ENCODE results near the gene RPL7A. TPM values are rescaled to one million over a fixed set of nuclear protein-coding genes. Genes with fewer than 3 reads are reported as not detected.

The RPL7A gene
- total RNA-seq, 1 experiment from 2014 or later, result 2,895 TPM

GRCh38 chr9:133384736-133385321 lies 36.8 kb downstream of the RPL7A start:
- no peak for TF ChIP-seq CTCF (conservative IDR thresholded peaks at IDR 0.05)
- H3K36me3 Mint-ChIP-seq (ENCODE audit: insufficient read depth in 1 of 3, low read depth in 3 of 3), result no peaks in the 10 kb centered on the region
- H2BK5ac ChIP-seq (ENCODE audit: insufficient read length, low read length), result no peak overlapping the region
- no peaks in the 10 kb centered on the region for H3K4me1 ChIP-seq (ENCODE audit: insufficient read depth, low read length)
- no peak overlapping the region for H3T11ph ChIP-seq (ENCODE audit: low read length)
- H3K18ac ChIP-seq (ENCODE audit: insufficient read length, low read depth, low read length), result no peak overlapping the region
- no peak overlapping the region for H3K4ac ChIP-seq (ENCODE audit: low read depth, low read length)
- no peak overlapping the region for H3K4me2 ChIP-seq (ENCODE audit: insufficient read depth, insufficient read length, low read length)
- no peak overlapping the region for H2BK12ac ChIP-seq (ENCODE audit: insufficient read length, low read depth, low read length)
- no peak overlapping the region for H3K4me3 Mint-ChIP-seq
- no peak overlapping the region; the same call in 1 of the 2 replicates for H3K14ac ChIP-seq (ENCODE audit: insufficient read depth, low read length)
- no peak overlapping the region for H2AFZ ChIP-seq (ENCODE audit: low read length)
- H3K9me3 Mint-ChIP-seq, result peaks cover 2 to 3% of the 10 kb centered on the region in 2 experiments; a peak in 4 of 5 replicates
- no peak overlapping the region for H2AK5ac ChIP-seq (ENCODE audit: insufficient read length, low read length)
- H2BK20ac ChIP-seq (ENCODE audit: low read depth, low read length, poor library complexity, severe bottlenecking), result no peak overlapping the region
- no peak overlapping the region for H3K9ac ChIP-seq (ENCODE audit: extremely low read depth, insufficient read length, low read length)
- no peak overlapping the region for H3K23ac ChIP-seq (ENCODE audit: insufficient read length, low read depth, low read length)
- no peak for DNase-seq
- H4K91ac ChIP-seq (ENCODE audit: insufficient read length, low read depth, low read length), result no peak overlapping the region
- no peak overlapping the region for H2BK15ac ChIP-seq (ENCODE audit: low read depth, low read length)
- H3K79me2 ChIP-seq (ENCODE audit: insufficient read depth, low read length), result no peaks in the 10 kb centered on the region
- H3K4me1 Mint-ChIP-seq, result no peaks in the 10 kb centered on the region
- H4K5ac ChIP-seq (ENCODE audit: insufficient read length, low read depth, low read length), result no peak overlapping the region
- no peaks in the 10 kb centered on the region for H3K9me3 ChIP-seq (ENCODE audit: control insufficient read depth, low read depth, low read length)
- H3K56ac ChIP-seq (ENCODE audit: insufficient read length, low read depth, low read length), result no peak overlapping the region
- no peak overlapping the region for H4K8ac ChIP-seq (replicated peaks; ENCODE audit: insufficient read length, low read depth, low read length)
- no peaks in the 10 kb centered on the region for H3K27me3 ChIP-seq (ENCODE audit: insufficient read depth, low read length)
- no peak overlapping the region for H2BK120ac ChIP-seq (ENCODE audit: low read depth, low read length, poor library complexity, severe bottlenecking)
- H4K20me1 ChIP-seq (ENCODE audit: control insufficient read depth, insufficient read depth, insufficient read length), result peaks cover 3% of the 10 kb centered on the region
- no peaks in the 10 kb centered on the region for H3K23me2 ChIP-seq (ENCODE audit: insufficient read length, low read depth, low read length, poor library complexity, severe bottlenecking)
- H3K79me1 ChIP-seq (ENCODE audit: insufficient read depth, low read depth, low read length, poor library complexity, severe bottlenecking), result no peaks in the 10 kb centered on the region
- no CpG with 5 or more reads among the region's 17 CpGs for whole genome bisulfite sequencing (ENCODE audit: extremely low coverage, insufficient read length, low lambda C conversion rate)
- no peak overlapping the region for H3K27ac Mint-ChIP-seq
- H3K27ac ChIP-seq (ENCODE audit: insufficient read length, low read depth, low read length), result no peak overlapping the region
- peaks cover 14% of the 10 kb centered on the region for H3K27me3 Mint-ChIP-seq (ENCODE audit: low read depth)
